Loucy (cell line): ENCODE measurements around the gene PAFAH2.

Source experiments
- H2AFZ ChIP-seq: fragments of 200-600 bp; sonication (generic); 2 replicates; pipeline ENCODE4 v1.6.0; 2016; ENCODE audit warnings: antibody characterized with exemption, mild to moderate bottlenecking, low read length, moderate library complexity
- H3F3A ChIP-seq: fragments of 200-600 bp; 2 replicates; pipeline ENCODE4 v1.6.0; 2016; ENCODE audit warnings: antibody characterized with exemption, low read depth, mild to moderate bottlenecking
- H3K27me3 ChIP-seq: fragments of 200-600 bp; sonication (generic); 2 replicates; pipeline ENCODE4 v1.6.1; 2014; ENCODE audit warnings: low read length, mild to moderate bottlenecking; ENCODE audit not compliant: insufficient read depth, poor library complexity, severe bottlenecking
- H3K36me3 ChIP-seq: fragments of 200-600 bp; sonication (generic); 2 replicates; pipeline ENCODE4 v1.6.1; 2016; ENCODE audit warnings: low read length; ENCODE audit not compliant: insufficient read depth
- H3K4me1 ChIP-seq: fragments of 200-600 bp; sonication (generic); 2 replicates; pipeline ENCODE4 v1.5.1; 2014; ENCODE audit warnings: low read length, mild to moderate bottlenecking; ENCODE audit not compliant: insufficient read depth, poor library complexity, severe bottlenecking
- H3K4me2 ChIP-seq: fragments of 200-600 bp; sonication (generic); 2 replicates; pipeline ENCODE4 v1.6.0; 2014; ENCODE audit warnings: antibody characterized with exemption, low read length, low read depth, mild to moderate bottlenecking; ENCODE audit not compliant: poor library complexity, severe bottlenecking
- H3K4me3 ChIP-seq: fragments of 200-600 bp; sonication (generic); 2 replicates; pipeline ENCODE4 v1.5.1; 2014; ENCODE audit warnings: low read length, mild to moderate bottlenecking, mixed read lengths; ENCODE audit not compliant: poor library complexity, severe bottlenecking
- H3K79me2 ChIP-seq: fragments of 200-600 bp; sonication (generic); 2 replicates; pipeline ENCODE4 v1.6.1; 2014; ENCODE audit warnings: low read length; ENCODE audit not compliant: insufficient read depth
- H3K9ac ChIP-seq: fragments of 200-600 bp; sonication (generic); 2 replicates; pipeline ENCODE4 v1.6.0; 2014; ENCODE audit warnings: mild to moderate bottlenecking, low read depth, low read length, moderate library complexity; ENCODE audit not compliant: poor library complexity, severe bottlenecking
- H3K9me2 ChIP-seq: fragments of 200-600 bp; sonication (generic); replicated peaks from 2 replicates; pipeline ENCODE4 v1.6.1; 2016; ENCODE audit warnings: low read depth, low read length, mixed read lengths
- H3K9me3 ChIP-seq: fragments of 200-600 bp; sonication (generic); 2 replicates; pipeline ENCODE4 v1.6.1; 2014; ENCODE audit warnings: mild to moderate bottlenecking, antibody characterized with exemption, low read length, low read depth; ENCODE audit not compliant: insufficient read depth
- H4K20me1 ChIP-seq: fragments of 200-600 bp; sonication (generic); 2 replicates; pipeline ENCODE4 v1.6.0; 2014; ENCODE audit warnings: antibody characterized with exemption, low read length, mild to moderate bottlenecking; ENCODE audit not compliant: insufficient read depth, poor library complexity, severe bottlenecking
- CTCF ChIP-seq: fragments of 200-600 bp; sonication (generic); conservative IDR thresholded peaks from 2 replicates; pipeline ENCODE4 v1.5.1; 2014; ENCODE audit warnings: mild to moderate bottlenecking, antibody characterized with exemption, low read length
- EZH2phosphoT487 ChIP-seq: fragments of 200-600 bp; IDR thresholded peaks from 2 replicates; pipeline ENCODE4 v1.6.1; 2018; ENCODE audit warnings: antibody characterized with exemption, mild to moderate bottlenecking, moderate library complexity, borderline replicate concordance

Gene PAFAH2

GRCh38 chr1:26043765-26044164 is 45.9 kb upstream of the PAFAH2 start:
- Histone ChIP-seq H3K9me2 (no peaks in the 10 kb centered on the region), H3K79me2 (no peaks in the 10 kb centered on the region), H3K4me1 (no peaks in the 10 kb centered on the region), H3K9me3 (no peaks in the 10 kb centered on the region), H3K4me2 (no peak overlapping the region), H3F3A (no peaks in the 10 kb centered on the region), H2AFZ (no peak overlapping the region), H3K27me3 (no peaks in the 10 kb centered on the region), H3K4me3 (no peak overlapping the region), H3K36me3 (no peaks in the 10 kb centered on the region), H3K9ac (no peak overlapping the region), H4K20me1 (no peaks in the 10 kb centered on the region)
- TF ChIP-seq CTCF (no peak), EZH2phosphoT487 (no peak)

DNA sequence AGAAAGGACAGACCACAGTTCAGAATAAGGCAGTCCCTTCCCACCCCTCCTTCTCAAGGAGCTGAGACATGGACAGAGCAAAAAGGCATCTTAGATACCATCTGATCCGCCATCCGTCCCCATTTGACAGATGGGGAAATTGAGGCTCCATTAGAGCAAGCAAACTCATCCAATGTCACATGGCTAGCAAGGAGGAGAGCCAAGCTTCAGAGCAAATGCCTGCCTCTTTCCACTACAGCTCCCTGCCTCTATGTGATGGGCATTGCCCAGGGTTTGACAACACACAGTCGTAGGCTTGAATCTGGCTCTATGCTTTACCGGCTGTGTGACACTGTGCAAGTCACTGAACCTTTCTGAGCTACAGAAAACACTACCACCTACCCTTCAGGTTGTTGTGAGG is 44.1 kb upstream of the PAFAH2 start:
- no peak overlapping the region for H3K9ac ChIP-seq
- H3K27me3 ChIP-seq: no peaks in the 10 kb centered on the region

GRCh38 chr1:26041401-26041800 is 43.5 kb upstream of the PAFAH2 start:
- H3K4me1 ChIP-seq: peaks cover 10% of the 10 kb centered on the region
- no peak overlapping the region for H3K4me2 ChIP-seq
- H4K20me1 ChIP-seq: no peaks in the 10 kb centered on the region
- no peaks in the 10 kb centered on the region for H3K79me2 ChIP-seq
- H3K4me3 ChIP-seq: no peak overlapping the region
- no peaks in the 10 kb centered on the region for H3F3A ChIP-seq
- H3K36me3 ChIP-seq: no peaks in the 10 kb centered on the region
- no peak overlapping the region for H2AFZ ChIP-seq
- TF ChIP-seq CTCF (no peak), EZH2phosphoT487 (no peak)
- no peaks in the 10 kb centered on the region for H3K9me3 ChIP-seq
- no peak overlapping the region for H3K9ac ChIP-seq
- H3K9me2 ChIP-seq: no peaks in the 10 kb centered on the region
- no peaks in the 10 kb centered on the region for H3K27me3 ChIP-seq

More for the DNA sequence above, 44.1 kb upstream of the PAFAH2 start:
- no peaks in the 10 kb centered on the region for H3K9me2 ChIP-seq
- H3K79me2 ChIP-seq: no peaks in the 10 kb centered on the region
- peaks cover 7% of the 10 kb centered on the region for H3K4me1 ChIP-seq
- TF ChIP-seq CTCF (no peak), EZH2phosphoT487 (no peak)
- no peaks in the 10 kb centered on the region for H4K20me1 ChIP-seq
- H3K4me3 ChIP-seq: no peak overlapping the region
- no peak overlapping the region for H2AFZ ChIP-seq
- no peaks in the 10 kb centered on the region for H3K36me3 ChIP-seq
- no peaks in the 10 kb centered on the region for H3F3A ChIP-seq
- H3K9me3 ChIP-seq: no peaks in the 10 kb centered on the region
- no peak overlapping the region for H3K4me2 ChIP-seq
